GM18508 (cell line): ENCODE measurements around the gene CLINT1.

ENCODE experiments used
- ATAC-seq: cut with Tn5 transposase; IDR thresholded peaks from one replicate; pipeline ENCODE4 v1.9.1; 2021; ENCODE audit warnings: moderate number of reproducible peaks; ENCODE audit not compliant: insufficient read depth, unreplicated experiment

The CLINT1 gene

DNA sequence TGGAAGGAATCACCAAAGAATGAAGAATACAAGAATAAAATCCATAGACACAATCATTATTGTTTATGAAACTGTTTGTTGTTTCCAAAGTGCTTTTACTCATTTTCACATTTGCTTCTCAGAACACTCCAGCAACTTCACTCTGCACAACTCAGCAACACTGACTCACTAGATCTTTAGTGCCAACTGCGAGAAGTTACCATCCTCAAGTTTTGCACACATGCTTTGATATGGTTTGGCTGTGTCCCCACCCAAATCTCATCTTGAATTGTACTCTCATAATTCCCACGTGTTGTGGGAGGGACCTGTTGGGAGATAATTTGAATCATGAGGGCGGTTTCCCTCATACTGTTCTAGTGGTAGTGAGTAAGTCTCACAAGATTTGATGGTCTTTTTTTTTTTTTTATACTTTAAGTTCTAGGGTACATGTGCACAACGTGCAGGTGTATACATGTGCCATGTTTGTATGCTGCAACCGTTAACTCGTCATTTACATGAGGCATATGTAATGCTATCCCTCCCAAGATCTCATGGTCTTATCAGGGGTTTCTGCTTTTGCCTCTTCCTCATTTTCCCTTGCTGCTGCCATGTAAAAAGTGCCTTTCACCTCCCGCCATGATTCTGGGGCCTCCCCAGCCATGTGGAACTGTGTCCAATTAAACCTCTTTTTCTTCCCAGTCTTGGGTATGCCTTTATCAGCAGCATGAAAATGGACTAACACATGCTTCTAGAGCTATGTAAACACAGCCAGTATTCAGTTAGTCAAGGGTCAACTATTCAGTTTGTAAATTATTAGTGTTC, 36.9 kb downstream of the CLINT1 start:
- no peak for ATAC-seq

- ATAC-seq: no peak
Measured at GRCh38 chr5:157821405-157821804, 37.5 kb downstream of the CLINT1 start.

GRCh38 chr5:157820593-157821252, 38.2 kb downstream of the CLINT1 start:
- no peak for ATAC-seq

GRCh38 chr5:157819502-157820115, 39.3 kb downstream of the CLINT1 start:
- no peak for ATAC-seq

GRCh38 chr5:157818368-157818767, 40.6 kb downstream of the CLINT1 start:
- ATAC-seq: no peak

GRCh38 chr5:157817928-157818327, 41.0 kb downstream of the CLINT1 start:
- no peak for ATAC-seq

DNA sequence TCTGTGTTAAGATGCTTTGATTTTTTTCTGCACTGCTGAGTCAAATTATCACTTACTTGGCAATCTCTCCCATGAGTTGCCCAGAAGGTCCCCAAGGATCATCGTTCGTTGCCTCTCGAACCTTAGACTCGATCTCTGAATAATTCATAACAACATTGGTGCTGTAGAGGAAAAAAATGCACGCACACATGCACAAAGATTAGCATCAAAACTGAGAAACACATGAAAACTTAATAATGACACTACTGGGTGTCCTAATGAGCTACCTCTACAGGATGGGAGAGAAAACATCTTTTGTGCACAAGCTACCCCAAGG, 41.6 kb downstream of the CLINT1 start:
- no peak for ATAC-seq

GRCh38 chr5:157816682-157817386, 42.1 kb downstream of the CLINT1 start:
- no peak for ATAC-seq

DNA sequence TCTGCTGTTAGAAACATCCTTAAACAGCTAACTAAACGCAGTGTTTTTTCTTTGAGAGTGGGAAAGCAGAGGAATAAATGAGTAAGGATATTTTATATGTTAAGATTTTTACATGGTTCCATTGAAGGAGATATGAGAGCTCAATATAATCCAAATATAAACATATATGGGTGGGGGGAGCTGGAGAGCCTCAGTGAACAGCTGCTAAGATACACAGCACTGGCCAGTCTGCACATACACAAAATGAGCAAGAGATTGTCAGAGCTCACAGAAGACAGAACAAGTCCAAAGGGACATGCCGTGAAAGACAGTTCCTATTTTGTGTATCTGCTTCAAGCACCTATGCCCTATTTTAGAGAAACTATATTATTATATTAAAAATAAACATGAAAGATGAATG, 46.9 kb downstream of the CLINT1 start:
- ATAC-seq: no peak

GRCh38 chr5:157808043-157808442, 50.9 kb downstream of the CLINT1 start:
- ATAC-seq: no peak

DNA sequence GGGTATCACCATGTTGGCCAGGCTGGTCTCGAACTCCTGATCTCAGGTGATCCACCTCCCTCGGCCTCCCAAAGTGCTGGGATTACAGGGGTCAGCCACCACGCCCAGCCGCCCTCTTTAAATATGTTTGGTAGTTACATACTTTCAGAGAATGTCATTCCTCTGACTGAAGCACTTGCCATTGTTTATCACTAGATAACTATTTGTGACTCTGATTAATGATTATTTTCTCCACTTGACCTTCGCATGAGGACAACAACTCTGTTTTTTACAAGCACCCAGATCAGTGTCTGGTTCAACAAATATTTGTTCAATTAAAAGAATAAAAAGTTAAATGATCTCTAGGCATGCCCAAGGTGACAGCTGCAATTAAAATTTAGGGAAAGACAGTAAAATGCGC, 56.2 kb downstream of the CLINT1 start:
- no peak for ATAC-seq

GRCh38 chr5:157800137-157800536, 58.8 kb downstream of the CLINT1 start:
- no peak for ATAC-seq

GRCh38 chr5:157799578-157799977, 59.4 kb downstream of the CLINT1 start:
- no peak for ATAC-seq

GRCh38 chr5:157793301-157793700, 65.6 kb downstream of the CLINT1 start:
- no peak for ATAC-seq

GRCh38 chr5:157785801-157786200, 73.1 kb downstream of the CLINT1 start:
- ATAC-seq: no peak

DNA sequence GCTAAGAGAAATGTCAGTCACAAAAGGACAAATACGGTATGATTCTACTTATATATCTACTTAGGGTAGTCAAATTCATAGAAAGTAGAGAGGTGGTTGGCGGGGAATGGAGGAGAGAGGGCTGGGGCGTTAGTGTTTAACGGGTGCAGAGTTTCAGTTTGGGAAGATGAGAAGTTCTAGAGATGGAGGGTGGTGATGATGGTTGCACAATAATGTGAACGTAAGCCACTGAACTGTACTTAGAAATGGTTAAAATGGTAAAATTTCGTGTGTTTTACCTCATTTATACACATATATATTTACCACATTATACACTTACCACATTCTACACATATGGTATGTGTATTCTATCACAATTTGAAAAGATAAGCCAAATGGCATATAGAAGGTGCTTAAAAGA, 79.7 kb downstream of the CLINT1 start:
- ATAC-seq: no peak

DNA sequence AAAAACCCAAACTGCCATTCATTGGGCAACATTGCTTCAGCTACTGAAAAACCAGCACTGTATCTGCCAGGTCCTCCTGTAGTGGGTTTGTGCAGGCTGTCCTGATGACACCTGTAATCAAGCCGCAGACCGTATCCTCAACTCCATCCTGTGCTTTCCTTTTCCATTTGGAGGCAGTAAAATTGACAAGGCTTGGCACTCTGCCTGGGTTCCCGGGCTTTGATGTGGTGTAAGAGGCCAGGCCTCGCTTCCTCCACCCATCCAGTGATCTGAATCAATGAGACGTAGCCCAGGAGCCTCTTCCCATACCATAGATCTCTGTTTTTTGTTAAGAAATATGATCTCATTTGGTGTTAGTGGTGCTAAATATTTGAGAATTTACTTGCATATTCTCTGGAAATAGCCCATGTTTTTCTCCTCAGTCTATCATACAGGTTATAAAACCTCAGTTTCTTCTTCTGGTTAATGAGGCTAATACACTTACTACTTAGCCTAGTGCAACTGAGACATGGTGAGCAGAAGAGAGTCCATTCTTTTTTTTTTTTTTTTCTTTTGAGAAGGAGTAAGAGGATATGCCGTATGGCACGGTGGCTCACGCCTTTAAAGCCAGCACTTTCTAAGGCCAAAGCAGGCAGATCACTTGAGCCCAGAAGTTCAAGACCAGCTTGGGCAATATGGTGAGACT, 80.7 kb downstream of the CLINT1 start:
- no peak for ATAC-seq

DNA sequence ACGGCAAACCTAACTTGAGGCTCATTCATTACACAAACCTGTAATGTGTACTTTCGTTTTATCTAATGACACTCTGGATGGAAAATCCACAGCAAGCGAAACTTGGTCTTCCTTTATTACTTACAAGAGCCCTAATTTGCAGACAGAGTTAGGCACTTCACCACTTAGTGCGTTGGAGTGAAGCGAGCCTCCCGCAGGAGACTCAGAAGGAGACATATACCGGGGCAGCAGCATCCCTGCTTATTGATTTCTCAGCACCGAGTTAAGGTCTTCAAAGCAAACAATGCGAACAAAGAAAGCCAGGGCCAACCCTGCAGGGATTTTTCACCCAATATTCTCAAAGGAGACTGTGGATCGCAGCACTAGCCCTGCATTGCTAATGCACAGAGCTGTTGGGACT, 86.8 kb downstream of the CLINT1 start:
- no peak for ATAC-seq

DNA sequence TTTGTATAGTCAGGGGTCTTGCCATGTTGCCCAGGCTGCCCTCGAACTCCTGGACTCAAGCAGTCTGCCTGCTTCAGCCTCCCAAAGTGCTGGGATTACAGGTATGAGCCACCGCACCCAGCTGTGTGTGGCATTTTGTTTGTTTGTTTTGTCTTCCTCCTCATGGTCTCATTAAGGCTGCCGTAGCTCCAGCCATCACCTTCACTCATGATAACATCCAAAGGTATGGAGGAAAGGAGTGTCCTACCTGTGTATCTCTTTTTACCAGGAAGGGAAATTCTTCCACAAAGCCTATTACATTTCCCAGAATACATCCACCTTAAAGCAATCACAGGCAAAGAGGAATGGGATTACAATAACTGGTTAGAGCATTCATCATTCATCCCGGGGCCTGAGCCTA, 88.3 kb downstream of the CLINT1 start:
- ATAC-seq: no peak

GRCh38 chr5:157767689-157768088, 91.3 kb downstream of the CLINT1 start:
- no peak for ATAC-seq

DNA sequence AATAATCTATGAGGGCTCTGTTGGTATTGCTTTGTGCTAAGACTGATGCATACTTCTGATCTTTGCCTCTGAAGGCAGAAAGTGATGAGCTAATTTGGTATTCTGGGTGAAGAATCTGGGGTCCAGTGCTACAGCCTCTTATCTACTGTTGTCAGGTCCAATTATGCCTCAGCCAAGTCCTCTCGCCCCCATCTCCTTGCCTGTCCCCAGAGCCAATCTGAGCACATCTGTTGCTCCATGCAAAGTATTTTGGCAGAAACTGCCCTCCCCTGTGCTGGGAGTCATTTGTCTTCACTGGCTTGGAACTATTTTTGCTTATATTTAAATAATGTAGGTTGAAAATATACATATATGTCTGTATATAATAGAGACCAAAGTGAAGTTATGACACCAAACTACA, 92.0 kb downstream of the CLINT1 start:
- ATAC-seq: no peak
